BE2C (cell line): ENCODE measurements around the gene BNIP1.
"Not testable (repeated sequence)": the region's sequence is repeated elsewhere in the genome, so short reads cannot be mapped to it uniquely, and the experiment has no call there.

ENCODE experiments used
- DNase-seq: peaks from one replicate; pipeline ENCODE4 v3.0.0-alpha.2; 2020
- H3K27me3 ChIP-seq: fragments of 250-450 bp; sonication (Bioruptor Pico); 2 replicates; pipeline ENCODE4 v1.5.1; 2020; ENCODE audit warnings: mild to moderate bottlenecking
- H3K36me3 ChIP-seq: fragments of 250-450 bp; sonication (Bioruptor Pico); 2 replicates; pipeline ENCODE4 v1.5.1; 2020; ENCODE audit warnings: mild to moderate bottlenecking
- H3K4me1 ChIP-seq: fragments of 250-450 bp; sonication (Bioruptor Pico); 2 replicates; pipeline ENCODE4 v1.5.1; 2020
- H3K4me3 ChIP-seq: 2 replicates; pipeline ENCODE4 v1.5.1; 2011; ENCODE audit warnings: low read depth, low read length
- H3K9me3 ChIP-seq: fragments of 250-450 bp; sonication (Bioruptor Pico); 2 replicates; pipeline ENCODE4 v1.5.1; 2020
- CTCF ChIP-seq: IDR thresholded peaks from 2 replicates; pipeline ENCODE4 v1.5.1; 2012; ENCODE audit warnings: mild to moderate bottlenecking, low read depth, low read length

The BNIP1 gene

GRCh38 chr5:173114536-173114935 lies 29.8 kb upstream of the BNIP1 start:
- DNase-seq: no peak
- H3K4me1 ChIP-seq: no peaks in the 10 kb centered on the region
- no peak for TF ChIP-seq CTCF
- no peaks in the 10 kb centered on the region for H3K36me3 ChIP-seq
- H3K27me3 ChIP-seq: no peaks in the 10 kb centered on the region
- no peaks in the 10 kb centered on the region for H3K9me3 ChIP-seq
- H3K4me3 ChIP-seq: no peak overlapping the region

- Histone ChIP-seq H3K4me3 (no peak overlapping the region), H3K36me3 (no peaks in the 10 kb centered on the region), H3K27me3 (no peaks in the 10 kb centered on the region), H3K9me3 (no peaks in the 10 kb centered on the region), H3K4me1 (no peaks in the 10 kb centered on the region)
- no peak for TF ChIP-seq CTCF
- no peak for DNase-seq
Observed at GRCh38 chr5:173119719-173120118, 24.6 kb upstream of the BNIP1 start.

- Histone ChIP-seq H3K27me3 (no peaks in the 10 kb centered on the region), H3K4me3 (no peak overlapping the region), H3K36me3 (no peaks in the 10 kb centered on the region), H3K4me1 (no peaks in the 10 kb centered on the region), H3K9me3 (no peaks in the 10 kb centered on the region)
- no peak for DNase-seq
- no peak for TF ChIP-seq CTCF
Observed at GRCh38 chr5:173123416-173123815, 20.9 kb upstream of the BNIP1 start.

GRCh38 chr5:173132166-173132565 lies 12.2 kb upstream of the BNIP1 start:
- not testable (repeated sequence) for H3K27me3 ChIP-seq, DNase-seq, H3K9me3 ChIP-seq, H3K4me3 ChIP-seq, H3K36me3 ChIP-seq, H3K4me1 ChIP-seq

- no peak for TF ChIP-seq CTCF
- no peak for DNase-seq
- Histone ChIP-seq H3K4me1 (no peaks in the 10 kb centered on the region), H3K9me3 (no peaks in the 10 kb centered on the region), H3K4me3 (no peak overlapping the region), H3K36me3 (no peaks in the 10 kb centered on the region), H3K27me3 (no peaks in the 10 kb centered on the region)
Observed at GRCh38 chr5:173138707-173139106, 5.6 kb upstream of the BNIP1 start.

- TF ChIP-seq CTCF: no peak
- Histone ChIP-seq H3K4me3 (no peak overlapping the region), H3K27me3 (no peaks in the 10 kb centered on the region), H3K9me3 (no peaks in the 10 kb centered on the region), H3K36me3 (no peaks in the 10 kb centered on the region), H3K4me1 (no peaks in the 10 kb centered on the region)
- DNase-seq: no peak
Observed at GRCh38 chr5:173139631-173140030, 4.7 kb upstream of the BNIP1 start.

GRCh38 chr5:173140769-173141168 lies 3.6 kb upstream of the BNIP1 start:
- Histone ChIP-seq H3K36me3 (no peaks in the 10 kb centered on the region), H3K4me1 (no peaks in the 10 kb centered on the region), H3K9me3 (no peaks in the 10 kb centered on the region), H3K4me3 (no peak overlapping the region), H3K27me3 (no peaks in the 10 kb centered on the region)
- TF ChIP-seq CTCF: no peak
- no peak for DNase-seq
